Mucosa of descending colon (tissue), 3 donors: ENCODE results near the gene VPS45. TPM values are rescaled to one million over a fixed set of nuclear protein-coding genes. Genes with fewer than 3 reads are reported as not detected.
"Not testable (repeated sequence)": the region's sequence is repeated elsewhere in the genome, so short reads cannot be mapped to it uniquely, and the experiment has no call there.

Experiments used
- ATAC-seq: fragments of 200-7000 bp; cut with Tn5 transposase; one replicate; pipeline ENCODE4 v1.9.1; 2020; ENCODE audit warnings: mild to moderate bottlenecking, moderate library complexity
- DNase-seq, 3 donors: peaks; one replicate each; pipeline ENCODE4 v3.0.0-alpha.2; 2020
- H3K36me3 ChIP-seq: fragments of 200-600 bp; one replicate; pipeline ENCODE4 v1.8.0; 2021; ENCODE audit warnings: low read depth, mild to moderate bottlenecking
- H3K4me1 ChIP-seq: fragments of 200-600 bp; one replicate; pipeline ENCODE4 v1.8.0; 2021; ENCODE audit warnings: low read depth, mild to moderate bottlenecking
- H3K4me3 ChIP-seq: fragments of 200-600 bp; one replicate; pipeline ENCODE4 v1.8.0; 2021; ENCODE audit warnings: mild to moderate bottlenecking
- H3K9me3 ChIP-seq: fragments of 200-600 bp; one replicate; pipeline ENCODE4 v1.8.0; 2021; ENCODE audit warnings: mild to moderate bottlenecking
- CTCF ChIP-seq: fragments of 200-600 bp; IDR thresholded peaks from one replicate; pipeline ENCODE4 v1.8.0; 2022; ENCODE audit warnings: antibody characterized with exemption, mild to moderate bottlenecking
- intact Hi-C, 2 donors: fragments of 100-400 bp; cut with DNase I in 1 of 2; cut with micrococcal nuclease in 1 of 2; formaldehyde crosslinking; loops; one replicate each; pipeline versions ENCODE4 v1.11.0 to v1.11.1; 2022; cut with DNase I, micrococcal nuclease
- total RNA-seq, 3 donors: library from RNA; stranded (reverse); fragmentation: NEBNext Ultra II Directional in 2 of 3; extraction: Animal tissue kit (Norgen Biotek cat#: 25700) in 2 of 3; gene quantifications; one replicate each; pipeline versions ENCODE4 v1.2.1 to v1.2.4, GENCODE V29; 2021 to 2023
- donor health status: DM: no; HTN: no; CAD: no; lungs with moderate emphysema.
- donor health status: DM: no; HTN: no; CAD: no.
- donor health status: DM: no; HTN: yes; CAD: no.

The VPS45 gene
- total RNA-seq, 3 donors from 2014 or later: 28.3 to 43.4 (median 33.6) TPM

- DNase-seq (no peak), ATAC-seq (no peak)
- Histone ChIP-seq H3K4me1 (no peaks in the 10 kb centered on the region), H3K36me3 (no peaks in the 10 kb centered on the region), H3K4me3 (no peak overlapping the region), H3K9me3 (no peaks in the 10 kb centered on the region)
- TF ChIP-seq CTCF: no peak
- intact Hi-C loops: loop anchor here in 1 of 2 donors (10.0 kb wide), 1 partner anchor 215 kb away; no protein-coding TSS in a partner anchor
Observed at GRCh38 chr1:150179867-150180266, 112.3 kb downstream of the VPS45 start.

DNA sequence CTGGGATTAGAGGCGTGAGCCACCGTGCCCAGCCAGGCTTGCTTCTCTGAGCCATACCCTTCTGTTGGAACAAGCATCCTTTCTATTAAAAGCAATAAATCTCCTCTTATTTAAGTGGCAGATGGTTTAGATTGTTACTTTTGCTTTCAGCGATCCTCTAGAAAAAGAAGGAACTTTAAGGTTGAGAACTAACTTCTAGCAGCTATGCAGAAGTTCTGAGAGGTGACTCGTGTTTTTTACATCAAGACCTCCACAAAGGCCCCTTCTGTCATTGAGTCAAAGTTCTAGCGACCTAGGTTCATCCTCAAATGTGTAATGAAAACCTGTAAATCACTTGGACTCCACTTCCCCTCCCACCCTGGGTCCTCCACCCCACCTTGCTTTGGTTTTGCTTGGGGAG is 112.9 kb downstream of the VPS45 start:
- intact Hi-C loops: loop anchor here in 1 of 2 donors (10.0 kb wide), 1 partner anchor 216 kb away; no protein-coding TSS in a partner anchor
- TF ChIP-seq CTCF: no peak
- Histone ChIP-seq H3K4me1 (no peaks in the 10 kb centered on the region), H3K9me3 (no peaks in the 10 kb centered on the region), H3K36me3 (no peaks in the 10 kb centered on the region), H3K4me3 (no peak overlapping the region)
- no peak for DNase-seq
- no peak for ATAC-seq

DNA sequence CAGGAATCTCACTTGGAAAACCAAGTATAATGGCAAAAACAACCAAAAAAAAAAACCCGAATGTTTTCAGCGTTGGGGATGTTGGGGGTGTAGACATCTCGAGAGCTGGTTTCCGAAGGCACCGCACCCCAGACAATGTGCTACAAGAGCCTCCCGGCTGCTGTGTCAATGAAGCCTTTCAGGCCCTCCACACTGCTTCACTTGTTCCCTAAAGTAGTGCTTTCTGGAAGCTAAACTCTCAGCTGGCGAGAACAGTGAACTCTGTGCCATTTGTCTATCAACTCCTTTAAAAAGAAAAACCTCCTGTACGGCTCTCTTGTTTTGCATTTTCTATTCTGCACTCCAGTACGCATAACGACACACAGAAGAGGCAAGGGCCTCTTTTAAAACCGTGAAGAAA is 114.7 kb downstream of the VPS45 start:
- H3K36me3 ChIP-seq: no peaks in the 10 kb centered on the region
- no peak overlapping the region for H3K4me3 ChIP-seq
- ATAC-seq (no peak), DNase-seq (no peak)
- peaks cover 5% of the 10 kb centered on the region for H3K4me1 ChIP-seq
- intact Hi-C loops: loop anchor here in 1 of 2 donors (10.0 kb wide), 1 partner anchor 217 kb away; no protein-coding TSS in a partner anchor
- TF ChIP-seq CTCF: no peak
- no peaks in the 10 kb centered on the region for H3K9me3 ChIP-seq

- no peak for ATAC-seq
Observed at GRCh38 chr1:150183061-150183460, 115.5 kb downstream of the VPS45 start.

DNA sequence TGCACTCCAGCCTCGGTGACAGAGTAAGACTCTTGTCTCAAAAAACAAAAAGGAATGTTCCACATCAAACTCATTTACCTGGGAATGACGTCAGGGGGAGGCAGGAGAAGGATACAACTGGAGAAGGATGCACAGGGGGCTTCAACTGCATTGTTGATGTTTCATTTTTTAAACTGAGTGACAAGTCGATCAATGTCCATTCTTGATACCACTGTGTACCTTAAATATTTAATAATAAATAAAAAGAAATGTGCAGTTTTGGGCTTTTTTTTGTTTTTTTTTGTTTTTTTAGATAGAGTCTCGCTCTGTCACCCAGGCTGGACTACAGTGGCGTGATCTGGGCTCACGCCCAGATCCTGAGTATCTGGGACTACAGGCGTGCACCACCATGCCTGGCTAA is 117.9 kb downstream of the VPS45 start:
- H3K36me3 ChIP-seq: no peaks in the 10 kb centered on the region
- no peak for DNase-seq
- TF ChIP-seq CTCF: no peak
- peaks cover 5% of the 10 kb centered on the region for H3K4me1 ChIP-seq
- no peak overlapping the region for H3K4me3 ChIP-seq
- intact Hi-C loops: loop anchor here in 1 of 2 donors (10.0 kb wide), 1 partner anchor 221 kb away; no protein-coding TSS in a partner anchor
- no peaks in the 10 kb centered on the region for H3K9me3 ChIP-seq
- no peak for ATAC-seq

More at GRCh38 chr1:150183061-150183460, 115.5 kb downstream of the VPS45 start:
- DNase-seq: no peak
- Histone ChIP-seq H3K4me3 (no peak overlapping the region), H3K36me3 (no peaks in the 10 kb centered on the region), H3K9me3 (no peaks in the 10 kb centered on the region), H3K4me1 (peaks cover 5% of the 10 kb centered on the region)
- intact Hi-C loops: loop anchor here in 1 of 2 donors (10.0 kb wide), 1 partner anchor 218 kb away; no protein-coding TSS in a partner anchor
- TF ChIP-seq CTCF: no peak

DNA sequence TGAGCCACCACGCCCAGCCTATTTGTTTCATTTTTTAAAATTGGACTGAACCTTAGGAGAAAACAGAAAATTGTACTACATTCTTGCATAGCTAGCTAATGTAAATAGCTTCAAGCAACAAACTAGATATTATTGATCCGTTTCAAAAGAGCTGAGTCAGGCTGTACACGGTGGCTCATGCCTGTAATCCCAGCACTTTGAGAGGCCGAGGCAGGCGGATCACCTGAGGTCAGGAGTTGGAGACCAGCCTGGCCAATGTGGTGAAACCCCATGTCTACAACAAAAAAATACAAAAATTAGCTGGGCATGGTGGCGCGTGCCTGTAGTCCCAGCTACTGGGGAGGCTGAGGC is 118.8 kb downstream of the VPS45 start:
- H3K9me3 ChIP-seq, H3K4me3 ChIP-seq, H3K4me1 ChIP-seq, ATAC-seq, H3K36me3 ChIP-seq, DNase-seq: not testable (repeated sequence)
- intact Hi-C loops: loop anchor here in 1 of 2 donors (10.0 kb wide), 1 partner anchor 222 kb away; no protein-coding TSS in a partner anchor
